MCF 10A (cell line): ENCODE results near the gene ZCWPW1. TPM values are rescaled to one million over a fixed set of nuclear protein-coding genes. Genes with fewer than 3 reads are reported as not detected.
A peak's percentile ranks its signal among the peaks of the same experiment; 100 is the strongest.

Experiments used
- BruUV-seq: library from RNA; stranded (reverse); fragments of 400-500 nt; replicated peaks from 2 replicates; lab custom pipeline; 2021; lab: Mats Ljungman, UMichigan
- CTCF ChIA-PET: fragments of 300-600 bp; sonication (Branson Sonifier 250); formaldehyde crosslinking; extraction: SDS; loops from one replicate; lab custom pipeline; 2021; ENCODE audit warnings: antibody characterized with exemption, inconsistent platforms; lab: Yijun Ruan, JAX
- POLR2A ChIA-PET: fragments of 300-600, 350-650 bp; sonication (Branson Sonifier 250); formaldehyde crosslinking; extraction: SDS; loops from one replicate; lab custom pipeline; 2020; ENCODE audit warnings: antibody characterized with exemption, inconsistent platforms; lab: Yijun Ruan, JAX
- DNase-seq: peaks from one replicate; pipeline ENCODE4 v3.0.0-alpha.2; 2018; ENCODE audit not compliant: unreplicated experiment
- H3K27ac Mint-ChIP-seq: one replicate; pipeline ENCODE4 v1.8.0; 2022; ENCODE audit warnings: mild to moderate bottlenecking, low read depth, mixed read lengths; ENCODE audit not compliant: unreplicated experiment
- H3K27me3 Mint-ChIP-seq: one replicate; pipeline ENCODE4 v1.8.0; 2022; ENCODE audit warnings: mixed read lengths; ENCODE audit not compliant: insufficient read depth, unreplicated experiment
- H3K36me3 Mint-ChIP-seq: one replicate; pipeline ENCODE4 v1.8.0; 2022; ENCODE audit warnings: mild to moderate bottlenecking, moderate library complexity, mixed read lengths; ENCODE audit not compliant: insufficient read depth, unreplicated experiment
- H3K4me1 Mint-ChIP-seq: one replicate; pipeline ENCODE4 v1.8.0; 2022; ENCODE audit warnings: mixed read lengths; ENCODE audit not compliant: insufficient read depth, unreplicated experiment
- H3K4me3 Mint-ChIP-seq: one replicate; pipeline ENCODE4 v1.8.0; 2022; ENCODE audit warnings: mild to moderate bottlenecking, moderate library complexity, mixed read lengths; ENCODE audit not compliant: unreplicated experiment
- H3K9me3 Mint-ChIP-seq: one replicate; pipeline ENCODE4 v1.8.0; 2022; ENCODE audit warnings: mixed read lengths; ENCODE audit not compliant: unreplicated experiment
- CTCF ChIP-seq: fragments of 200-600 bp; IDR thresholded peaks from one replicate; pipeline ENCODE4 v1.8.0; 2022; ENCODE audit warnings: antibody characterized with exemption, mild to moderate bottlenecking; ENCODE audit not compliant: unreplicated experiment
- intact Hi-C: fragments of 100-400 bp; cut with micrococcal nuclease; formaldehyde crosslinking; loops from 2 replicates; pipeline ENCODE4 v1.14.1; 2022
- total RNA-seq: library from RNA; stranded (reverse); gene quantifications from 2 replicates; pipeline ENCODE4 v1.2.3, GENCODE V29; 2022

The ZCWPW1 gene
- total RNA-seq, 1 experiment from 2014 or later: 6.5 TPM

GRCh38 chr7:100370746-100371145 is 57.8 kb downstream of the ZCWPW1 start:
- Mint-ChIP-seq H3K4me1 (no peaks in the 10 kb centered on the region), H3K27ac (no peak overlapping the region), H3K9me3 (no peaks in the 10 kb centered on the region), H3K27me3 (no peaks in the 10 kb centered on the region), H3K4me3 (no peak overlapping the region), H3K36me3 (peaks cover 7% of the 10 kb centered on the region)
- DNase-seq: no peak
- POLR2A ChIA-PET: interaction anchor here (1.1 kb wide), 1 partner anchor 36 kb away, joined by 3 read pairs; no protein-coding TSS in a partner anchor
- CTCF ChIA-PET: no interaction called here
- no TSS peak for BruUV-seq
- TF ChIP-seq CTCF: no peak
- intact Hi-C loops: no loop called here

DNA sequence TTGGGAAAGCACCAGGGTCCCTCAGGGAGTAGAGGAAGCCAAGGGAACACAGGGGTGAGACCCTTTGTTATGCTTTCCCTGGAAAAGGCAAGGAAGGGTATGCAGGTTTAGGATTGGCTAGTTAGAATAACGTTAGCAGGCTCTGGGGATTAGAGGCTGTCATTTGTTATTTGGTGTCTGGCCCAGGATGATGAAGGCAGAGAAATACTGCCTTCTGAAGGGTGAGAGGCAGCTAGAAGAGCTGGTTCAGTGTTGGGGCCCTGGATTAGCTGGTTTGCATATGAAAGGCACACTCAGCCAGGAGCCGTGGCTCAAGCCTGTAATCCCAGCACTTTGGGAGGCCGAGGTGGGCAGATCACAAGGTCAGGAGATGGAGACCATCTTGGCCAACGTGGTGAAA is 58.2 kb downstream of the ZCWPW1 start:
- H3K4me3 Mint-ChIP-seq: no peak overlapping the region
- DNase-seq: no peak
- no peaks in the 10 kb centered on the region for H3K27me3 Mint-ChIP-seq
- BruUV-seq: no TSS peak
- ChIA-PET CTCF (no interaction called here), POLR2A (interaction anchor here (1.1 kb wide), 1 partner anchor 37 kb away, joined by 3 read pairs; no protein-coding TSS in a partner anchor)
- peaks cover 7% of the 10 kb centered on the region for H3K36me3 Mint-ChIP-seq
- no peaks in the 10 kb centered on the region for H3K9me3 Mint-ChIP-seq
- TF ChIP-seq CTCF: no peak
- H3K27ac Mint-ChIP-seq: no peak overlapping the region
- H3K4me1 Mint-ChIP-seq: no peaks in the 10 kb centered on the region
- intact Hi-C loops: no loop called here

DNA sequence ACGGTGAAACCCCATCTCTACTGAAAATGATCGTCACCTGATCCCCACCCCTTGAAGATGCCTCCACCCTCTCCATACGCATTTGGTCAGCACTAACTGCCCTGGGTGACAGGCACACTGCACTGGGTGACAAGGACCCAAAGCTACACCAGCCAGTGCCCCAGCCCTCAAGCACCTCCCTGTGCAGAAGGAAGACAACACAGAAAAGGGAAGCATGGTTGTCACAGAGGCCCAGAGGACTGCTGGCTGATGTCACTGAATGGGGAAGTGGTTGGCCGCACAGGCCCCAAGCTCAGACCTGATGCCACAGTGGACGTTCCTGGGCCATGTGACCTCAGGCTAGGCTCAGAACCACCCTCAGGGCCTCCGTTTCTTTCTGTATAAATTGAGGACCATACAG is 59.4 kb downstream of the ZCWPW1 start:
- Mint-ChIP-seq H3K36me3 (peaks cover 7% of the 10 kb centered on the region), H3K27me3 (no peaks in the 10 kb centered on the region), H3K9me3 (no peaks in the 10 kb centered on the region), H3K4me1 (no peaks in the 10 kb centered on the region), H3K27ac (no peak overlapping the region), H3K4me3 (no peak overlapping the region)
- no peak for DNase-seq
- ChIA-PET CTCF (no interaction called here), POLR2A (interaction anchor here (0.8 kb wide), 1 partner anchor 1958 kb away, joined by 3 read pairs; no protein-coding TSS in a partner anchor)
- intact Hi-C loops: no loop called here
- no peak for TF ChIP-seq CTCF
- BruUV-seq: TSS peak; percentile 12

GRCh38 chr7:100367676-100368613 is 60.6 kb downstream of the ZCWPW1 start:
- Mint-ChIP-seq H3K4me3 (no peak overlapping the region), H3K9me3 (no peaks in the 10 kb centered on the region), H3K36me3 (peaks cover 19% of the 10 kb centered on the region), H3K27ac (no peak overlapping the region), H3K27me3 (no peaks in the 10 kb centered on the region), H3K4me1 (no peaks in the 10 kb centered on the region)
- no peak for DNase-seq
- no TSS peak for BruUV-seq
- CTCF ChIA-PET: interaction anchor here (0.7 kb wide), 1 partner anchor 101 kb away, joined by 3 read pairs; no protein-coding TSS in a partner anchor
- POLR2A ChIA-PET: interaction anchor here (0.6 to 1.1 kb wide), 3 partner anchors 10 to 219 kb away, joined by 3 to 4 read pairs (median 3); partner anchors contain the start of gene LAMTOR4
- intact Hi-C loops: no loop called here
- TF ChIP-seq CTCF: no peak
